Activated CD4-positive, alpha-beta T cell treated with anti-CD3 and anti-CD28 coated beads for 36 hours (primary cell): ENCODE measurements around the gene COMP. TPM values are rescaled to one million over a fixed set of nuclear protein-coding genes. Genes with fewer than 3 reads are reported as not detected.
A peak's percentile ranks its signal among the peaks of the same experiment; 100 is the strongest.

Source experiments
- ATAC-seq: fragments of 200-7000 bp; cut with Tn5 transposase; one replicate; pipeline ENCODE4 v1.10.0; 2021; ENCODE audit warnings: mild to moderate bottlenecking, moderate library complexity
- CTCF ChIA-PET: fragments of 350-600 bp; sonication (Branson Sonifier 250); formaldehyde crosslinking; loops from one replicate; lab custom pipeline; 2021; ENCODE audit warnings: antibody characterized with exemption; lab: Charles Lee
- POLR2A ChIA-PET: fragments of 350-600 bp; sonication (Branson Sonifier 250); formaldehyde crosslinking; loops from one replicate; lab custom pipeline; 2021; ENCODE audit warnings: antibody characterized with exemption, inconsistent platforms; lab: Charles Lee
- DNase-seq: peaks from one replicate; pipeline ENCODE4 v3.0.0-alpha.2; 2020
- H3K27ac Mint-ChIP-seq: one replicate; pipeline ENCODE4 v1.8.0; 2021; ENCODE audit warnings: mixed read lengths
- H3K27me3 Mint-ChIP-seq: one replicate; pipeline ENCODE4 v1.8.0; 2021; ENCODE audit warnings: mixed read lengths
- H3K36me3 Mint-ChIP-seq: one replicate; pipeline ENCODE4 v1.8.0; 2021; ENCODE audit warnings: low read depth, mixed read lengths
- H3K4me1 Mint-ChIP-seq: one replicate; pipeline ENCODE4 v1.8.0; 2021; ENCODE audit warnings: mixed read lengths
- H3K4me3 Mint-ChIP-seq: one replicate; pipeline ENCODE4 v1.8.0; 2021; ENCODE audit warnings: mild to moderate bottlenecking, moderate library complexity, mixed read lengths
- H3K9me3 Mint-ChIP-seq: one replicate; pipeline ENCODE4 v1.8.0; 2021; ENCODE audit warnings: low read depth, mixed read lengths
- intact Hi-C, 2 experiments: fragments of 100-400 bp; cut with DNase I in 1 of 2; cut with micrococcal nuclease in 1 of 2; formaldehyde crosslinking; loops; one replicate each; pipeline versions ENCODE4 v1.14.2 to v1.15.1; 2022 to 2024; cut with DNase I, micrococcal nuclease
- total RNA-seq, 2 experiments: library from RNA; stranded (reverse); gene quantifications; one replicate each; pipeline ENCODE4 v1.2.3, GENCODE V29; 2021

The COMP gene
- total RNA-seq, 2 experiments from 2014 or later, result not detected

DNA sequence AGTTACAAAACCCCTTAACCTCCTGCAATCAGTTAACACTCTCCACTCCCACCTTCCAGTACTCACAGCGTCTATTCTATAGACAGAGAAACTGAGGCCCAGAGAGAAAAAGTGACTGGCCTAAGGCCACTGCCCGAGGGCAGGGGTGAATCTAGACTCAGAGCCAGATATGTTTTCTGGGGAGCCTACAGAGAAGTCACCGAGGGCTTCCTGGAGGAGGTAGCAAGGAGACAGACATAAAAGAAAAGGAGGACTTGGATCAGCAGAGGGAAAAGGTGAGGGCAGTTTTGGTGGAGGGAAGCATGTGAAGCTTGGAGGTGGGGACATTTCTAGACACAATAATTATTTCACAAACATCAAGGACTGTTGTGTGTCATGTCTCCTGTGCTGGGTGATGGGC, 1.6 kb upstream of the COMP start:
- H3K4me3 Mint-ChIP-seq, result no peak overlapping the region

DNA sequence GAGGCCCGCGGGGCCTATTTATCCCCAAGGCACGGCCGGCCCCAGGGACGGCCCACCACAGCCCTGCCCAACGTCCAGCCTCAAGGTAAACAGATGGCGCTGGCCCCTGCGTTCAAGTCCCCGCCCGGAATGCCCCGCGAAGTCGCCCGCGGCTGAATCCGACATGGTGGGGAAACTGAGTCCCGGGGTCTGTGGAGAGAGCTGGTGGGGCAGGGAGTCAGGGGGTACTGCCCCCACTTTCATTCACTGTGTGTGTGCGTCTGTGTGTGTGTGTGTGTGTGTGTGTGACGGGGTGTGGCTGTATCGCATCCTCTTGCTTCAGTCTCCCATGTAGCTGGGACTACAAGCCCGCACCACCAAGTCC, 192 bp upstream of the COMP start:
- peaks cover 24% of the 10 kb centered on the region for H3K4me1 Mint-ChIP-seq
- H3K27me3 Mint-ChIP-seq, result peaks cover 66% of the 10 kb centered on the region
- ChIA-PET CTCF (no interaction called here), POLR2A (interaction anchor here (0.6 kb wide), 1 partner anchor 172 kb away, joined by 3 read pairs; no protein-coding TSS in a partner anchor)
- no peaks in the 10 kb centered on the region for H3K36me3 Mint-ChIP-seq
- intact Hi-C loops, result loop anchor here in 1 of 2 experiments (5.0 kb wide), 2 partner anchors 51 to 194 kb away; no protein-coding TSS in a partner anchor
- H3K4me3 Mint-ChIP-seq, result no peak overlapping the region
- ATAC-seq (no peak), DNase-seq (no peak)
- H3K27ac Mint-ChIP-seq, result no peak overlapping the region
- no peaks in the 10 kb centered on the region for H3K9me3 Mint-ChIP-seq

More for the DNA sequence above, 1.6 kb upstream of the COMP start:
- intact Hi-C loops, result loop anchor here in 1 of 2 experiments (5.0 kb wide), 2 partner anchors 50 to 195 kb away; no protein-coding TSS in a partner anchor
- no peaks in the 10 kb centered on the region for H3K36me3 Mint-ChIP-seq
- ATAC-seq (no peak), DNase-seq (no peak)
- ChIA-PET POLR2A (no interaction called here), CTCF (no interaction called here)
- H3K27me3 Mint-ChIP-seq, result peaks cover 58% of the 10 kb centered on the region
- no peaks in the 10 kb centered on the region for H3K9me3 Mint-ChIP-seq
- H3K27ac Mint-ChIP-seq, result no peak overlapping the region
- peaks cover 16% of the 10 kb centered on the region for H3K4me1 Mint-ChIP-seq

DNA sequence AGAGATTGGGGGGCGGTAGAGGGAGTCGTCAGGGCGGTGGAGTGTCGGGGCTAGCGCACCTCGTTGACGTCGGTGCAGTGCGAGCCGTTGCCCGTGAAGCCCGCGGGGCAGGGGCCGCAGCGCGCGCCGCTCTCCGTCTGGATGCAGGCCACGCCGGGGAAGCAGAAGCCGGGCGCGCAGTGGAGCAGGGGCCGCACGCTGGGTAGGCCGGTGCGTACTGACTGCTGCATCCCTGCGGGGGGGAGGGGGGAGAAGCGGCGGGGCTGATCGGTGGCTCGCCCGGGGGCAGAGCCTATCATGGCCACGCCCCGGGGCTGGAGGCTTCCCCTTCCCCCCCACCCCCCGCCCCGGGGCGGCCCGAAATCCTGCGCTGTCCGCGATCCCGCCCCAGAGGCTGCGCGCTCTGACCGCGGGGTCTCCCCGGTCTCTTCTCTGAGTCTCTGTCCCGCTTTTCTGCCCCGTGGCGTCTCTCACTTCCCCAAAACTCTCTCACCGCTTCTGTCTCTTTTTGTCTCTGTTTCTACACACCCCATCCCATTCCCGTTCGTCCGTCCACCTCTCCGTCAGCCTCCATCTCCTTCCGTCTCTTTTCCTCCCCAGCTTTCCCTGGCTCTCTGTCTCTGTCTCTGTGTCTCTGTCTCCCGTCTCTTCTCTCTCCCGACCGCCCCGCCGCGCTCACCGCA, 1.1 kb downstream of the COMP start:
- ATAC-seq, result peak; percentile 28

DNA sequence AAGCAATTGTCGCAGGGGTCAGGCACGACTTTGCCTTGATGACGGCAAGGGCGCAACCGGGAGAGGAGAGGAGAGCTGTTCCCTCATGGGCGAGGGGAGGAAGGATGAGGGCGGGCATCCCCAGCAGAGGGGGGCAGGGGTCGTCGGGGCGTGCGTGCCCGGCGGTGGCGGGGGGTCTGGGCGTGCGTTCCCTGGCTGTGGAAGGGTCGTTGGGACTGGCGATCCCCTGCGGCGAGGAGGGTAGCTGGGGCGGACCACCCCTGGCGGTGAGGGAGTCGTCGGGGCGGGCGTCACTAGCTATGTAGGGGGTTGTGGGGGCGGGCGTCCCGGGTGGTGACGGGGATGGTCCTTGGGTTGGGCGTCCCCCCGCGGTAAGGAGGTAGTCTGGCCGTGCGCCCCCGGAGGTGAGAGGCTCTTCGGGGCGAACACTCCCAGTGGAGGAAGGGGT, 1.7 kb downstream of the COMP start:
- POLR2A ChIA-PET, result no interaction called here
- no peaks in the 10 kb centered on the region for H3K36me3 Mint-ChIP-seq
- no peak for ATAC-seq
- peaks cover 31% of the 10 kb centered on the region for H3K4me1 Mint-ChIP-seq
- H3K9me3 Mint-ChIP-seq, result no peaks in the 10 kb centered on the region
- intact Hi-C loops, result loop anchor here in 1 of 2 experiments (5.0 to 10.0 kb wide), 2 partner anchors 195 to 352 kb away; partner anchors contain the start of gene ISYNA1
- H3K27ac Mint-ChIP-seq, result no peak overlapping the region
- H3K27me3 Mint-ChIP-seq, result peaks cover 70% of the 10 kb centered on the region
- peak overlapping the region; percentile 50 for H3K4me3 Mint-ChIP-seq
- no peak for DNase-seq
- CTCF ChIA-PET, result no interaction called here

More for the DNA sequence above, 1.1 kb downstream of the COMP start:
- Mint-ChIP-seq H3K4me1 (peaks cover 31% of the 10 kb centered on the region), H3K4me3 (peak overlapping the region; percentile 6), H3K27ac (no peak overlapping the region), H3K9me3 (no peaks in the 10 kb centered on the region), H3K36me3 (no peaks in the 10 kb centered on the region), H3K27me3 (peaks cover 71% of the 10 kb centered on the region)
- POLR2A ChIA-PET, result no interaction called here
- intact Hi-C loops, result loop anchor here (1.0 to 10.0 kb wide), 5 partner anchors 52 to 353 kb away; partner anchors contain the start of gene ISYNA1 (in 1 of the 2)
- CTCF ChIA-PET, result no interaction called here
- DNase-seq, result peak; percentile 60

DNA sequence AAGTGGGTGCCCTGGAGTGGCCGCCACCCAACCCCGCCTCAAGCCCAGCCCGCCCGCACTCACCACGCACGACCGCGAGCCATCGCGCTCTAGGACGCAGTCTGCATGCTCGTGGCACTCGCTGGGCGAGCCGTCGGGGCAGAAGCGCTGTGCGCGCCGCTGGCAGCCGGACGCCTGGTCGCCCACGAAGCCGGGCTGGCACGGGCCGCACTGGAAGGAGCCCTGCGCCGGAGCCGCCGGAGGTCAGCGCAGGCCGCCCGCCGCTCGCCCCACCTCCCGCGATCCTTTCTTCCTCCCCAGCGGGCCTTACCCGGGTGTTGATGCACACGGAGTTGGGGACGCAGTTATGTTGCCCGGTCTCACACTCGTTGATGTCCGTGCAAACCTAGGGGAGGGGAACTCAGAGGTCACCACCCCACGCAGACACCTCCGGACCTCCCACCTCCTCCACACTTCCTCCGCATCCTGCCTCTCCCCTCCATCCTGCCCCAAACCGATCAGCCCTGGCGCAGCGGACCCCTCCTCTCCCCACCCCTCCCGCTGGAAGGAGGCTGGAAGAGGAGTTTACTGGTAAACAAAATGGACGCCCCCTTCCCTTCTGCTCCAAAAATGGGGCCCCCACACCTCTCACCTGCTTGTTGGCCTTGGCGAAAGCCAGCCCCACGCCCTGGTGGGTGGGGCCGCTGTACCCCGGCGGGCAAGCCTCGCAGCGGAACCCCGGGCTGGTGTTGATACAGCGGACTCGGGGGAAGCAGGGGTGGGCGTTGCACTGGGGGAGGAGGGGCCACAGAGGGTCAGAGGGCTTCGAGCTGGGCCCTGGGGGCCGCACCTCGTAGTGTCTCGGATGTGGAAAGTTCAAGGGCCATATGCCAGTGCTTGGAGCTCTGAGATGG, 2.3 kb downstream of the COMP start:
- H3K4me1 Mint-ChIP-seq, result peaks cover 31% of the 10 kb centered on the region
- ChIA-PET POLR2A (no interaction called here), CTCF (no interaction called here)
- no peak for ATAC-seq
- H3K9me3 Mint-ChIP-seq, result no peaks in the 10 kb centered on the region
- H3K27me3 Mint-ChIP-seq, result peaks cover 70% of the 10 kb centered on the region
- intact Hi-C loops, result loop anchor here in 1 of 2 experiments (5.0 to 10.0 kb wide), 2 partner anchors 194 to 351 kb away; partner anchors contain the start of gene ISYNA1
- no peaks in the 10 kb centered on the region for H3K36me3 Mint-ChIP-seq
- no peak for DNase-seq
- H3K4me3 Mint-ChIP-seq, result peak overlapping the region; percentile 50
- no peak overlapping the region for H3K27ac Mint-ChIP-seq

DNA sequence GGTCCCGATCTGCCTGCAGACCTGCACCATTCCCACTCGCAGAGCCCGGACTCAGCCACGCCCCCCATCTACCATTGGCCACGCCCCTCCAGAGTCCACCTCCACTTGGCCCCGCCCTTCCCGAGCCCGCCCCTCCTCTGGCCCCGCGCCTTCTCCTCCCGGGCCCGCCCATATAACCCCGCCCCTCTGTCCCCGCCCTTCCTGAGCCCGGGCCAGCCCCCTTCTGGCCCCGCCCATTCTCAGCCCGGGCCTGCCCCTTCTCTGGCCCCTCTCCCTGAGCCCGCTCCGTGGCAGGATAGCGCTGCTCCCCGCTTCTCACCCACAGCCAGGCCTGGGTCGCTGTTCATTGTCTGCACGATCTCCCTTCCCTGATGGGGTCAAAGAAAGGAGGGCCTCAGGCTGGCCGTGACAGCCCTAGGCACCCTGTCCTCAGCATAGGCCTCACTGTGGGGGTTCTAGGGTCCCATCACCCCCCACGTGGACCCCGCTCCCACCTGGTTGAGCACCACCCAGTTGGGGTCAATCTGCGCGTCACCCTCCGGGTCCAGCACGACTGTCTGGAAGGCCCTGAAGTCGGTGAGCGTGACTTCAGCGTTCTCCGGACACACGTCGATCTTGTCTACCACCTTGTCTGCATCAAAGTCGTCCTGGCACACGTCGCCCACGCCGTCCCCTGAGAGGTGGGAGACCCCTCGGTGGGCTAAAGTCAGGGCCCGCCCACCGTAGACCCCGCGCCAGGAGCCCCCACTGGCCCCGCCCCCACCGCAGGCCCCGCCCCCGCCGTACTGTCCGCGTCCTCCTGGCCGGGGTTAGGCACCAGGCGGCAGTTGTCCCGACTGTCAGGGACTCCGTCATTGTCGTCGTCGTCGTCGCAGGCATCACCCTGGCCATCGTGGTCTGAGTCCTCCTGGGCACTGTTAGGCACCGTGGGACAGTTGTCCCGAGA, 5.7 kb downstream of the COMP start:
- ATAC-seq (peak; percentile 88), DNase-seq (peak; percentile 90)
- ChIA-PET POLR2A (no interaction called here), CTCF (interaction anchor here (0.6 kb wide), 1 partner anchor 243 kb away, joined by 3 read pairs; no protein-coding TSS in a partner anchor)
- Mint-ChIP-seq H3K27me3 (peaks cover 46% of the 10 kb centered on the region), H3K4me3 (no peak overlapping the region), H3K36me3 (no peaks in the 10 kb centered on the region), H3K9me3 (no peaks in the 10 kb centered on the region), H3K27ac (no peak overlapping the region), H3K4me1 (peaks cover 31% of the 10 kb centered on the region)
- intact Hi-C loops, result loop anchor here in 1 of 2 experiments (1.0 to 10.0 kb wide), 5 partner anchors 46 to 348 kb away; partner anchors contain the start of genes ELL, ISYNA1 and UPF1

DNA sequence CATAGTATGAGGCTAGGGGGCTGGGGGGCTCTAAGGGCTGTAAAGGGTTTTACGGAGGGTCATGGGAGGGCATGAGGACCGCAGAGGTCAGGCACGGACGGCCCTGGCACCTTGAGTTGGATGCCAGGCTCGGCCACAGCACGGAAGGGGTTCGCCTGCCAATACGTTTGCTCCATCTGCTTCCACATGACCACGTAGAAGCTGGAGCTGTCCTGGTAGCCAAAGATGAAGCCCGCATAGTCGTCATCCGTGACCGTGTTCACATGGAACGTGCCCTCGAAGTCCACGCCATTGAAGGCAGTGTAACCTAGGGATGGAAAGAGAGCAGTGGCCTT, 6.4 kb downstream of the COMP start:
- no peak overlapping the region for H3K27ac Mint-ChIP-seq
- no peak overlapping the region for H3K4me3 Mint-ChIP-seq
- H3K27me3 Mint-ChIP-seq, result peaks cover 41% of the 10 kb centered on the region
- ChIA-PET POLR2A (no interaction called here), CTCF (no interaction called here)
- intact Hi-C loops, result loop anchor here in 1 of 2 experiments (1.0 to 10.0 kb wide), 5 partner anchors 47 to 347 kb away; partner anchors contain the start of genes ELL, ISYNA1 and UPF1
- H3K36me3 Mint-ChIP-seq, result no peaks in the 10 kb centered on the region
- H3K4me1 Mint-ChIP-seq, result peaks cover 26% of the 10 kb centered on the region
- no peaks in the 10 kb centered on the region for H3K9me3 Mint-ChIP-seq
- ATAC-seq (no peak), DNase-seq (no peak)

DNA sequence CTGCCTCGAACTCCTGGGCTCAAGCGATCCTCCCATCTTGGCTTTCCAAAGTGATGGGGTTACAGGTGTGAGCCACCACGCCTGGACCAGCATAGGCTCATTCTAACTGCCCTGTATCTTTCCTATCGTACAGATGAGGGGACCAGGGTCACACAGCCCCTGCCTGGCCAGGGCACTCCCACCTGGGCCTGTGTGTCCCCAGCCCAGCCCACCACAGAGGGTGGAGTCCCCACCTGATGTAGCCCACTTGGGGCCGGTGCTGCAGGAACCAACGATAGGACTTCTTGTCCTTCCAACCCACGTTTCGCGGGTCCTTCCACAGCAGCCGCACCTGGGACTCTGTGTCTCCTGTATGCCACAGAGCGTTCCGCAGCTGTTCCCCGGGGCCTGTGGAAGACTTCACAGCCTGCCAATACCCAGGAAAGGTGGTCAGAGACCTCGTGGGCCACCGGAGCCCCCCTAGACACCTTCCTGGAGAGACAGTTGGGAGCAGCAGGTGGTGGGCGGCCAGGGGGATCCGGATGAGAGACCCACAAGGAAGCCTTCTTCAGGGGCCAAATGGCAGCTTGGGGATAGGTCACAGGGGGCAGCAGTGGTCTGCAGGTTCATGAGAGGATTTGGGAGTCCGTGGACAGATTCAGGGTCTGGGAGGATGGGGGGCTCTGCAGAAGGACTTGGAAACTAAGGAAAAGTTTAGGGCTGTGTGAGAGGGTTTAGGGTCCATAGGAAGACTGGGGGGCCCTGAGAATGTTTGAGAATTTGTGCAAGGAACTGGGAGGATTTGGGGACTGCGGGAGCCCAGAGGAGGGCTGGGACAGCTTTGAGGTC, 6.9 kb downstream of the COMP start:
- ChIA-PET CTCF (no interaction called here), POLR2A (no interaction called here)
- no peaks in the 10 kb centered on the region for H3K36me3 Mint-ChIP-seq
- no peak overlapping the region for H3K4me3 Mint-ChIP-seq
- peaks cover 21% of the 10 kb centered on the region for H3K4me1 Mint-ChIP-seq
- no peaks in the 10 kb centered on the region for H3K9me3 Mint-ChIP-seq
- H3K27ac Mint-ChIP-seq, result no peak overlapping the region
- DNase-seq, result no peak
- ATAC-seq, result no peak
- intact Hi-C loops, result loop anchor here in 1 of 2 experiments (10.0 kb wide), 1 partner anchor 189 kb away; no protein-coding TSS in a partner anchor
- peaks cover 35% of the 10 kb centered on the region for H3K27me3 Mint-ChIP-seq

DNA sequence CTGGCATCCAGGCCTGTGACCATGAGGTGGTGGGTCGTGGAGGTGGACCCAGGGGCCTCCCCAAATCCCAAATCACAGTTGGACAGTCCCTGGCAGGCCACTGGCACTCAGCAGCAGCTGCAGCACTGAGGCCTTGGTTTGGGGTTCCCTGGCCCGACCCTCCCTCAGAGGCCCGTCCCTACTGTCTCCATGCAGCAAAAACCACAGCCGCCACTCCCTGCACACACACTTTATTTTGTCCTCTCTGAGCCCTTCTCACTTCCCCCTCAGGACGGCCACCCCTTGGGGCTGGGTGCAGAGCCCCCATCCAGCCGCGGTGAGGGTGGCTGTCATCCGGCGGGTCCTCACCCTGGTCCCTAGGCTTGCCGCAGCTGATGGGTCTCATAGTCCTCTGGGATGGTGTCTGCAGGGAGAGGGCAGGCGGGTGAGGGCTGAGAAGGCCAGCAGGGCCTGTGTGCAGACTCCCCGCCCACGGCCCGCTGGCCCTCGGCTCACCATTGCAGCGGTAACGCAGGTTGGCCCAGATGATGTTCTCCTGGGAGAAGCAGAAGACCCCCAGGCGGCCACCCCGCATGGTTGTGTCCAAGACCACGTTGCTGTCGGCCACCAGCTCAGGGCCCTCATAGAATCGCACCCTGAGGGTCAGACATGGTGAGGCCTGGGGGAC, 8.4 kb downstream of the COMP start:
- intact Hi-C loops, result loop anchor here in 1 of 2 experiments (10.0 kb wide), 1 partner anchor 188 kb away; no protein-coding TSS in a partner anchor
- peaks cover 26% of the 10 kb centered on the region for H3K27me3 Mint-ChIP-seq
- ChIA-PET POLR2A (no interaction called here), CTCF (interaction anchor here (0.5 to 0.7 kb wide), 2 partner anchors 15 to 192 kb away, joined by 3 to 4 read pairs; no protein-coding TSS in a partner anchor)
- H3K36me3 Mint-ChIP-seq, result no peaks in the 10 kb centered on the region
- DNase-seq, result no peak
- H3K4me3 Mint-ChIP-seq, result no peak overlapping the region
- H3K27ac Mint-ChIP-seq, result no peak overlapping the region
- peaks cover 17% of the 10 kb centered on the region for H3K4me1 Mint-ChIP-seq
- no peaks in the 10 kb centered on the region for H3K9me3 Mint-ChIP-seq
- no peak for ATAC-seq
